HG03097 (cell line): Measurements from ENCODE around the gene CNIH2.
"Not testable (repeated sequence)": the region's sequence is repeated elsewhere in the genome, so short reads cannot be mapped to it uniquely, and the experiment has no call there.

Experiments used
- ATAC-seq: cut with Tn5 transposase; IDR thresholded peaks from one replicate; pipeline ENCODE4 v1.9.1; 2021; ENCODE audit not compliant: unreplicated experiment, low FRiP score

Gene CNIH2

GRCh38 chr11:66312549-66313320 is 34.8 kb downstream of the CNIH2 start:
- peak; percentile 51 for ATAC-seq

GRCh38 chr11:66313321-66314185 is 35.6 kb downstream of the CNIH2 start:
- no peak for ATAC-seq

GRCh38 chr11:66314186-66314501 is 36.2 kb downstream of the CNIH2 start:
- no peak for ATAC-seq

GRCh38 chr11:66314561-66315497 is 36.9 kb downstream of the CNIH2 start:
- ATAC-seq = no peak

- no peak for ATAC-seq
Measured at GRCh38 chr11:66315498-66315885, 37.5 kb downstream of the CNIH2 start.

- no peak for ATAC-seq
Measured at GRCh38 chr11:66315921-66316811, 38.2 kb downstream of the CNIH2 start.

GRCh38 chr11:66316849-66317251 is 38.9 kb downstream of the CNIH2 start, which contains the start of gene CD248:
Gene CD248, minus strand, starts transcription at chr11:66317044. Its CDS starts 17 bp downstream, at chr11:66317027.
- no peak for ATAC-seq

- ATAC-seq = no peak
Measured at GRCh38 chr11:66317322-66317722, 39.3 kb downstream of the CNIH2 start.

- no peak for ATAC-seq
Measured at GRCh38 chr11:66317723-66318599, 40.0 kb downstream of the CNIH2 start.

- no peak for ATAC-seq
Measured at GRCh38 chr11:66318600-66318970, 40.6 kb downstream of the CNIH2 start.

DNA sequence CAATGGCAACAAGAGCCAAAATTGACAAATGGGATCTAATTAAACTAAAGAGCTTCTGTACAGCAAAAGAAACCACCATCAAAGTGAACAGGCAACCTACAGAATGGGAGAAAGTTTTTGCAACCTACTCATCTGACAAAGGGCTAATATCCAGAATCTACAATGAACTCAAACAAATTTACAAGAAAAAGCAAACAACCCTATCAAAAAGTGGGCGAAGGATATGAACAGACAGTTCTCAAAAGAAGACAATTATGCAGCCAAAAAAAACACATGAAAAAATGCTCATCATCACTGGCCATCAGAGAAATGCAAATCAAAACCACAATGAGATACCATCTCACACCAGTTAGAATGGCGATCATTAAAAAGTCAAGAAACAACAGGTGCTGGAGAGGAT is 42.3 kb downstream of the CNIH2 start:
- not testable (repeated sequence) for ATAC-seq

- ATAC-seq = not testable (repeated sequence)
Measured at GRCh38 chr11:66320748-66321147, 42.8 kb downstream of the CNIH2 start.

GRCh38 chr11:66321606-66322005 is 43.6 kb downstream of the CNIH2 start:
- ATAC-seq = no peak

- ATAC-seq = no peak
Measured at GRCh38 chr11:66322732-66323427, 44.9 kb downstream of the CNIH2 start.

- no peak for ATAC-seq
Measured at GRCh38 chr11:66323684-66324083, 45.7 kb downstream of the CNIH2 start.

- ATAC-seq = no peak
Measured at GRCh38 chr11:66324664-66325063, 46.7 kb downstream of the CNIH2 start.

DNA sequence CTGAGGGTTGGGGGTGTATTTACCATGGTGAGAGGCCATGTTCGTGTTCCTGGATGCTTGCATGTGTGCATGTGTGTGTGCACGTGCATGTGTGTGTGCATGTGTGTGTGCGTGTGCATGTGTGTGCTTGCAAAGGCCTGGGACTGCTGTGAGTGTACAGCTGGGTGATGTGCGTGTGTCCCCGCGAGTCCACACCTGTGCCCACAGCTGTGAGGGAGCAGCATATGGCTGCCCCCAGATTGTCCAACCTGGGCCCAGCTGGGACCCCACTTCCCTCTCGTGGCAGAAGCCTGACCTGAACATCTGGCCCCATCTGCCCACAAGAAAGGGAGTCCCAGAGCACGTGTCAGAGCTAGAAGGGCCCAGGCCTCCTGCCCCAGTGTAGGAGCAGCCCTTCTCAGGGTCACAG is 47.3 kb downstream of the CNIH2 start:
- ATAC-seq = no peak
